ENCODE results near the gene APEH. TPM values are rescaled to one million over a fixed set of nuclear protein-coding genes. Genes with fewer than 3 reads are reported as not detected.

APEH gene
- total RNA-seq, 1 experiment from 2014 or later, result 215 TPM

DNA sequence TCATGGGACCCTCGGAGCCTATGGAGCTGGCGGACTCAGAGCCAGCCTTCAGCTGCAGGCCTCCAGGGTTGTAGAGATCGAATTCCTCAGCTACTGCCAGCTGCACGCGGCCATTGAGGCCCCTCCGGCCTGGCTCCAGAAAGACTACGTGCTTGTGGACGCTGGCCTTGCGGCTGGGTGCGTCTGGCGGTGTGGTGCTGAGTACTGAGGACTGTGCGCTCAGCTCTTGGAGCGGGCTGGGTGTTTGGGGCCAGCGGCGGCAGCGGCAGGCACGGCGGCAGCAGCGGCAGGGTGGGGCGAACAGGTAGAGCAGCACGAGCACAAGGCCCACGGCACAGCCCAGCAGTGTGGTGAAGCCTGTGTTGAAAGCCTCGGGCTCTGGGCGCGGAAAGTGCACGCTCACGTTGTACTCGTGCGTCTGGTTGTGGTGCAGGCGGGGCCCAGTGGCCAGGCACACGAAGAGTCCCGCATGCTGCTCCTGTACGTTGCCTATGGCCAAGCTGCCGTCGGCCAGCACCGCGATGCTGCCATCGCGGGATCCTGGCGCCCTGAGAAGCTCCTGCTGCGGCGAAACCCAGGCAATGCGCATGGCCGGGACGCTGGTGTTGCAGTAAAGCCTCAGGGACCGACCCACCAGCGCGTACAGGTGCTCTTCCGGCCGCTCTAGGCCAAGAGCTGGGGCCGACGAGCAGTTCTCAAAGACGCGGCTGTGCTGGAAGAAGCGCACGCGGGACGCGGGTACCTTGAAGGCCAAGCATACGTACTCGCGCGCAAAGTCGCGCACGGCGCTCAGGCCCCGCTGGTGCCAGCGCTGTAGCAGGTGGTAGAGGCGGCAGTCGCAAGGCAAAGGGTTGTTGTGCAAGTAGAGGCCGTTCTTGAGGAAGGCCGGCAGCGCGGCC lies 44.1 kb downstream of the APEH start:
- Mint-ChIP-seq H3K4me1 (peaks cover 14% of the 10 kb centered on the region in 2 experiments), H3K27me3 (ENCODE audit: low read depth) (peaks cover 4% of the 10 kb centered on the region), H3K9me3 (no peaks in the 10 kb centered on the region), H3K4me3 (peak overlapping the region; percentile 79 to 87), H3K36me3 (ENCODE audit: insufficient read depth in 1 of 3, low read depth in 3 of 3) (peaks cover 0 to 36% (median 34%) of the 10 kb centered on the region in 3 experiments; a peak in 6 of 7 replicates), H3K27ac (peak overlapping the region; percentile 3 to 51 (median 14); a peak in 3 of 7 replicates)
- Histone ChIP-seq H3K79me1 (ENCODE audit: insufficient read depth, low read depth, low read length, poor library complexity, severe bottlenecking) (peaks cover 2% of the 10 kb centered on the region), H3K4ac (ENCODE audit: low read depth, low read length) (no peak overlapping the region), H2BK5ac (ENCODE audit: insufficient read length, low read length) (no peak overlapping the region), H3K18ac (ENCODE audit: insufficient read length, low read depth, low read length) (no peak overlapping the region), H2BK120ac (ENCODE audit: low read depth, low read length, poor library complexity, severe bottlenecking) (no peak overlapping the region), H3K9ac (ENCODE audit: extremely low read depth, insufficient read length, low read length) (no peak overlapping the region), H3K79me2 (ENCODE audit: insufficient read depth, low read length) (no peaks in the 10 kb centered on the region), H3K27ac (ENCODE audit: insufficient read length, low read depth, low read length) (no peak overlapping the region), H3K56ac (ENCODE audit: insufficient read length, low read depth, low read length) (no peak overlapping the region), H3K27me3 (ENCODE audit: insufficient read depth, low read length) (no peaks in the 10 kb centered on the region), H4K20me1 (ENCODE audit: control insufficient read depth, insufficient read depth, insufficient read length) (no peaks in the 10 kb centered on the region), H2BK20ac (ENCODE audit: low read depth, low read length, poor library complexity, severe bottlenecking) (no peak overlapping the region), H3T11ph (ENCODE audit: low read length) (no peak overlapping the region), H4K5ac (ENCODE audit: insufficient read length, low read depth, low read length) (no peak overlapping the region), H3K23me2 (ENCODE audit: insufficient read length, low read depth, low read length, poor library complexity, severe bottlenecking) (peaks cover 13% of the 10 kb centered on the region), H3K4me1 (ENCODE audit: insufficient read depth, low read length) (no peaks in the 10 kb centered on the region), H4K91ac (ENCODE audit: insufficient read length, low read depth, low read length) (no peak overlapping the region), H3K4me2 (ENCODE audit: insufficient read depth, insufficient read length, low read length) (peak overlapping the region; percentile 44), H3K14ac (ENCODE audit: insufficient read depth, low read length) (no peak overlapping the region; the same call in 1 of the 2 replicates), H2AK5ac (ENCODE audit: insufficient read length, low read length) (no peak overlapping the region), H2BK12ac (ENCODE audit: insufficient read length, low read depth, low read length) (no peak overlapping the region), H2AFZ (ENCODE audit: low read length) (no peak overlapping the region), H4K8ac (replicated peaks; ENCODE audit: insufficient read length, low read depth, low read length) (no peak overlapping the region), H2BK15ac (ENCODE audit: low read depth, low read length) (no peak overlapping the region), H3K23ac (ENCODE audit: insufficient read length, low read depth, low read length) (no peak overlapping the region), H3K9me3 (ENCODE audit: control insufficient read depth, low read depth, low read length) (no peaks in the 10 kb centered on the region)
- peak; percentile 71 for DNase-seq
- TF ChIP-seq, protein P1, sequence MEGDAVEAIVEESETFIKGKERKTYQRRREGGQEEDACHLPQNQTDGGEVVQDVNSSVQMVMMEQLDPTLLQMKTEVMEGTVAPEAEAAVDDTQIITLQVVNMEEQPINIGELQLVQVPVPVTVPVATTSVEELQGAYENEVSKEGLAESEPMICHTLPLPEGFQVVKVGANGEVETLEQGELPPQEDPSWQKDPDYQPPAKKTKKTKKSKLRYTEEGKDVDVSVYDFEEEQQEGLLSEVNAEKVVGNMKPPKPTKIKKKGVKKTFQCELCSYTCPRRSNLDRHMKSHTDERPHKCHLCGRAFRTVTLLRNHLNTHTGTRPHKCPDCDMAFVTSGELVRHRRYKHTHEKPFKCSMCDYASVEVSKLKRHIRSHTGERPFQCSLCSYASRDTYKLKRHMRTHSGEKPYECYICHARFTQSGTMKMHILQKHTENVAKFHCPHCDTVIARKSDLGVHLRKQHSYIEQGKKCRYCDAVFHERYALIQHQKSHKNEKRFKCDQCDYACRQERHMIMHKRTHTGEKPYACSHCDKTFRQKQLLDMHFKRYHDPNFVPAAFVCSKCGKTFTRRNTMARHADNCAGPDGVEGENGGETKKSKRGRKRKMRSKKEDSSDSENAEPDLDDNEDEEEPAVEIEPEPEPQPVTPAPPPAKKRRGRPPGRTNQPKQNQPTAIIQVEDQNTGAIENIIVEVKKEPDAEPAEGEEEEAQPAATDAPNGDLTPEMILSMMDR (conservative IDR thresholded peaks at IDR 0.05), result no peak
- WGBS (ENCODE audit: extremely low coverage, insufficient read length, low lambda C conversion rate), result no CpG with 5 or more reads among the region's 75 CpGs
